HG03460 (cell line): ENCODE data around the gene NHS.
"Not testable (repeated sequence)": the region's sequence is repeated elsewhere in the genome, so short reads cannot be mapped to it uniquely, and the experiment has no call there.

Source experiments
- ATAC-seq: cut with Tn5 transposase; IDR thresholded peaks from one replicate; pipeline ENCODE4 v1.9.1; 2021; ENCODE audit not compliant: unreplicated experiment

Gene NHS

GRCh38 chrX:17544821-17545220, 169.8 kb downstream of the NHS start:
- ATAC-seq: no peak

GRCh38 chrX:17546356-17546755, 171.4 kb downstream of the NHS start:
- no peak for ATAC-seq

DNA sequence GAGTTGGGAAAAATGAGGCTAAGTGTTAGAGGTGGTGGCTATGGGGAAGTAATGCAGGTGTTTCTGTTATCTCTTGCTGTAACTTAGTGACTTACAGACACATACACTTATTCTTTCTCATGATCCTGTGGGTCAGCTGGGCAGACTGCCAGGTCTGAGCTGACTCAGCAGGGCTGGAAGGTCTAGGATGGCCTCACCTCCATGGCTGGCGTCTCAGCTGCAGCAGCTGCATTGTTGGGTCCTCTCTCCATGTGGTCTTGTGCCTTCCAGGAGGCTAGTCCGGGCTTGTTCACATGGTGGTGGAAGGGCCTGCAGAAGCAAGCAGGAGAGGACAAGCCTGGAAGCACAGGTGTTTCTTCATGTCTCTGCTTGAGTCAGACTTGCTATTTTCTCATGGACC, 172.7 kb downstream of the NHS start:
- peak; percentile 69 for ATAC-seq

DNA sequence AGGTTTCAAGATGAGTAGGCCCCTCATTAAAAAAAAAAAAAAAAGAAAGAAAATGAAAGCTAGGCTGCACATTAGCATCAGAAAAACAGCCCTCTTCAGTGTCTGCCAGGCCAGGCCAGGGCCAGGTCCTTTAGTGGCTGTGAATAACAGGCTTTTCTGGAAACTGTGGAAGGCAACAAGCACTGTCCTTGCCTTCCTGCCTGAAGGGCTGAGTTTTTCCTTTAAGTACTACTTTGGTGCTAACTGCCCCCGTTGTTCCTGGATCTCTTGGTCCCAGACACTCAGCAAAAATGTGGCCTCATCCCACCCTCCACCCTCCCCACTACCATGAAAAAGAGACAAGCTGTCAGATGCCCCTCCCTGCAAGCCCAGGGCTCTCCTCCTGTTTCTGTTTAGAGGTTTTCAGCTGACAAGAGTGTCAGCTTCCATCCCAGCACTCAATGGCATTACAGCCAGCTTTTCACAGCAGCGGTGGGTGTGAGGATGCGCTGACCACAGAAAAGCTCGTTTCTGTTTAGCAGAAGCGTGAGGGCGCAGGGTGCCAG, 174.2 kb downstream of the NHS start:
- no peak for ATAC-seq

DNA sequence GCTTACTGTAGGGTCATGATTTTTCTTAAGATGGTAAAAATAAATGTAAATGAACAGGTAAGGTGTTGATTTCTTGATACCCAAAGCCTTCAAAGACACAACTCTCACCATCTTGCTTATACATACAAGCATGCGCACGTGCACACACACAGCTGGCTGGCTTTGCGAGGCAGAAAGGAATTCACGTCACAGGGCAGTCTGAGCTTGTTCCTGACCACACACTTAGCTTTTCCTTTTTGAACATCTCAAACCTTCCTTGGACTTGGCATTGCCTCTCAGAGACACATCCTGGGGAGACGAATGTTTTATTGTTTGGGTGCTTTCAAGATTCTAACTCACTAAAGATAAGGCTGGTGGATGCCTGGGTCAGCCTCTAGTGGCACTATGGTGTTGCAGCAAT, 175.0 kb downstream of the NHS start:
- ATAC-seq: no peak

GRCh38 chrX:17552044-17552650, 177.1 kb downstream of the NHS start:
- no peak for ATAC-seq

DNA sequence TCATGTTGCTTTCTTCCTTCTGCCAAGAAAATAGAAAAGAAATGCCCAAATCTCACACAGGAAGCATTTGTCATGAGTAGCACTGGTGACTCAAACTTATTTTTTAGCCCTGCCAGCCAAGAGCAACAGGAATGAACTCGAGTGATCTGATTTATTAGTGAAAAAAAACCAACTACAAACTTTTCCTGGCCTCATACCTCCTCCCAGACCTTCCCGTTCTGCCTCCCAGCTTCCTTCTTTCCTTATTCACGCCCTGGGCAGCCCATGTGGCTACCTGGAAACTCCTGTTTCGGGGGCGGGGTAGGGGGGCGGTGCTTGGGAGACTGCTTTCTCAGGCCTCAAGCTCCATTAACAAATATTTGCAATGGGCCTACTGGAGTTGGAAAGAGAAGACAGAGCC, 178.5 kb downstream of the NHS start:
- ATAC-seq: no peak

- ATAC-seq: no peak
Measured at GRCh38 chrX:17553961-17554482, 179.0 kb downstream of the NHS start.

GRCh38 chrX:17554914-17555313, 179.9 kb downstream of the NHS start:
- ATAC-seq: no peak

- ATAC-seq: no peak
Measured at GRCh38 chrX:17555846-17556245, 180.8 kb downstream of the NHS start.

DNA sequence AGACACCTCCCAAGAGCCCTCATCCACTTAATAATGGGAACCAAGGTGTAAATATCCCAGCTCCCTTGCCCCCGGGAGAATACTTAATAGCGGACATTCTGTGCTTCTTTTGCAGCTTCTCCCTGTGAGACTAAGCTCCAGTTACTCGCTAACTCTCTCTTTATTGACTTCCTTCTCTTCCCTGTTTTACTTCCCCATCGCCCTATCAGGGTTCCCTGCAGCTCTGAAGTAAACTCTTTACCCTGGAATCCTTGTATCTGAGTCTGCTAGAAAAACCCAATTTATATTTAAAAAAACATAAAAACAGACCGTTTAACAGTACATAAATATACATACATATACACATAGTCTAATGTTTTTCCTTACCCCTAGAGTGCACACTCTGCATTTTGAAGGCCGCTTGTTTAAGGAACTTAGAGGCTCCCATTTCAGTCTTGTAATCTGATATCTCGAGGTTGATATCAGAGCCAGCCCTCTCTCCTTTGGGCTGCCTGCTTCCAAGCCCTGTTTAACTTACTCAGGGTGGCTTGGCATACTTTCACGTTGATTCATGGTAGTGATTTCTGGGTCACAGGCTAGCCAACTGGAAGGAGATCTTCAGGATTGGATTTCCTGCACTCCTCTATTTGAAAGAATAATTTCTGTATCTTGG, 184.9 kb downstream of the NHS start:
- ATAC-seq: no peak

- no peak for ATAC-seq
Measured at GRCh38 chrX:17560385-17560784, 185.4 kb downstream of the NHS start.

DNA sequence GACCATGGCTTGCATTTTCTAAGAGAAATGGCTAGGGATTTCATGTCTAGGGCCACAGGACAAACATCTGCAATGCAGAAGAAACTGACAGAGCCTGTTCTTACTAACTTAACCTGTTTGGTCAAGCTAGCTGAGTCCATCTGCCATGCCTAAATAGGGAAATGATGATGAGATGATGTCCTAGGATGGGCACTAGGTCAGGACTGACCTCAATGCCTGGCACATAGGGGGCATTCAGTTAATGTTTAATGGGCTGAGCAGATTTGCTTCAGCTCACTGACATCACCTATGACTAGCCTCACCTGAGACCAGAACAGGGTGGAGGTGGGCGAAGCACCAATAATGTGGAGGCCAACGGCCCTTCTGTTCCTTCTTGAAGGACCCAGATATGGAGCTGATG, 188.1 kb downstream of the NHS start:
- ATAC-seq: no peak

GRCh38 chrX:17563515-17563914, 188.5 kb downstream of the NHS start:
- ATAC-seq: no peak

DNA sequence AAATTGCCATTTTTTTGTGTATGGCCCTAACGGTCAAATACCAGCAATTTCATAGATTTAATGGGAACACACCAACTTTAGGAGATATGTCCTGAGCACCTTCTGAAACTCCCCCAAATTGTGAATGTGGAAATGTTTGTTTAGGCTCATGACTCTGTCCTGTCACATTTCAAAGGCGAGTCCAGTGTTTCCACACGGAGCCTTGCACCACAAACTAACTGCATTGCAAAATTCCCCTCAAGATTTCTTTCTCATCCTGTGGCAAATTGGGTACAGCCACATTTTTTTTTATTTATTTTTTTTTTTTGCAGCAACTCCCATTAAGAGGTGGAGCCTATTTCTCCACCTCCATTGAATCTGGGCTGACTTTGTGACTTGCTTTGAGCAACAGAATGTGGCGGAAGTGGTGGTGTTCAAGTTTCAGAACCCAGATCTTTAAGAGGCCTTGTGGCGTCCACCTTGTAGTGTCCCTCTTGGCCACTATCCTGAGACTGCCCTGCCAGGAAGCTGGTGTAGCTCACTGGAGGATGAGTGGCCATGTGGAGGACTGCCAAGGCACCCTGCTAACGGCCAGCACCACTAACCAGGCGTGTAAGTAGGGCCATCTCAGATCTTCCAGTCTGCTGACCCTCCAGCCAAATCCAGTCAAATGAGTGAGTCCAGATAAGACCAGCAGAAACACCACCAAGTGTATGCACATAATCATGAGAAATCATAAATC, 189.8 kb downstream of the NHS start:
- ATAC-seq: no peak

DNA sequence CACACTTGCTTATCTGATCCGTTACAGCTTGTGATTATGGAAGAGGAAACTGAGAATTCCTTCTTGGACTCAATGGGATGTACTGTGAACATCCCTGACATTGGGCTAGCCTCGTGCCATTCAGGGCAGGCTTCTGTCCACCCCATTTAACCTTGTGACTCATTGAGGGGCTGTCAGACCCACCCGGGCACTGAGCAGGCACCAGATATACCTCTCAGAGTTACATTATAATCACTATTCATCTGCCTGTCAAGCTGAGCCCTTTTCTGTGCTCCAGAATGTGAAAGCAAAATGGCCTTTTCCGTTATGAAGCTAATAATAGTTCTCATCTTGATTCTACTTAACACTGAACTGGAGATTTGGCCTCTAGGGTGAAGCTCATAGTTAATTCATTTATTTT, 191.7 kb downstream of the NHS start:
- ATAC-seq: no peak

DNA sequence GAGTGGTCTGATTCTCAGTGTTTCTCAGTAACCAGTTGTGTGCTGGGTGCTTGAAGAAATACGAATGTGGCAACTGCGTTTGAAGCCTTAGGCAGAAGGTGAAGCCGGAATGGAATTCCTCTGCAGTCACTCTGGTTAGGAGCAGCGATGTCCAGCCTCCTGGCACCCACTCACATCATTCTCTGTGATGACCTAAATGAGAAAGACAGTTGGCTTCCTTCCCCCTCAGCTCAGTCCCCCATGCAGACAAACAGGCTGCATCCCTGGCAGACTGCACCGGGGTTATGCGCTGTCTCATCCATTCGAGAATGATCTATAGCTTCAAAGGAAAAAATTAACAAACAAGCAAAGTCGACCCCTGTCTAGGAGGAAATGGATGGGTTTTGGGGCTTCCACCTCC, 192.2 kb downstream of the NHS start:
- ATAC-seq: no peak

- ATAC-seq: no peak
Measured at GRCh38 chrX:17567821-17568220, 192.8 kb downstream of the NHS start.

GRCh38 chrX:17568804-17569203, 193.8 kb downstream of the NHS start:
- ATAC-seq: not testable (repeated sequence)

- no peak for ATAC-seq
Measured at GRCh38 chrX:17579026-17579425, 204.0 kb downstream of the NHS start.

DNA sequence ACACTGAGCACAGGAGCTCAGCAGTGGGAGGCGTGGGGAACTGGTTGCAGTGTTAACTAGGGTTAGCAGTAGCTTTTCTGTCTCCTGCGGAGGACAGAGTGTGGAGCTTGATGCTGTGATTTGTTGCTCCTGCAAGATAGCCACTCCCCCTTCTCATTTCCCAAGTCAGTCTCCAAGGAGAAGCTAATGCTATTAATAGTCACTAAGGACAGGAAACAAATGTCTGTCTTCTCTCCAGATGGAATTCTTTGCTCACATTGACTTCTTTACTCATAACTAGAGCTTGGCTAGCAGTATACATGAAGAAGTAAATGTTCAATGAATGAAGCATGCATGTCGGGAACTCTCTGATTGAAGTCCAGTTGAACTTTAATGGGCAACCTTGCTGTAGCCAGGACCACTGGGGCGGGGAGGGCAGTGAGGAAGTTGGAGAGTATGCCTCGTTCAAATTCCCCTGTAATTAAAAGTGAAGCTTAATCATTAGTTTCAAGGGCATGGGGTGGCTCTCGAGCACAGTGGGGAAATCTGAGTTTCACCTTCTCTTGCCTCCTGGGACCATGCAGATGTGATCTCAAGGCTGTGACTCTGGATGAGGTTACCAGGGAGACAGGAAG, 205.6 kb downstream of the NHS start:
- no peak for ATAC-seq
